Neural progenitor cell (in vitro differentiated cells): Measurements from ENCODE around the gene LZIC. TPM values are rescaled to one million over a fixed set of nuclear protein-coding genes. Genes with fewer than 3 reads are reported as not detected.
A peak's percentile ranks its signal among the peaks of the same experiment; 100 is the strongest.

ENCODE experiments used
- DNase-seq: peaks from one replicate; pipeline ENCODE4 v3.0.0-alpha.2; 2016; ENCODE audit warnings: low spot score
- H2AFZ ChIP-seq: fragments of 200-600 bp; sonication (generic); replicated peaks from 2 replicates; pipeline ENCODE4 v1.6.1; 2016; ENCODE audit warnings: antibody characterized with exemption
- H3F3A ChIP-seq: fragments of 200-600 bp; sonication (generic); 2 replicates; pipeline ENCODE4 v1.6.1; 2016; ENCODE audit warnings: antibody characterized with exemption, low read depth
- H3K27ac ChIP-seq: fragments of 200-600 bp; sonication (generic); 2 replicates; pipeline ENCODE4 v1.5.1; 2016; ENCODE audit warnings: mild to moderate bottlenecking
- H3K27me3 ChIP-seq: fragments of 200-600 bp; sonication (generic); 2 replicates; pipeline ENCODE4 v1.6.1; 2016; ENCODE audit warnings: mild to moderate bottlenecking, moderate library complexity
- H3K36me3 ChIP-seq: fragments of 200-600 bp; sonication (generic); 2 replicates; pipeline ENCODE4 v1.5.1; 2016
- H3K4me1 ChIP-seq: fragments of 200-600 bp; sonication (generic); 2 replicates; pipeline ENCODE4 v1.6.1; 2016; ENCODE audit warnings: mixed run types
- H3K4me2 ChIP-seq: fragments of 200-600 bp; sonication (generic); 2 replicates; pipeline ENCODE4 v1.6.1; 2016
- H3K4me3 ChIP-seq: fragments of 200-600 bp; sonication (generic); 2 replicates; pipeline ENCODE4 v1.5.1; 2016
- H3K79me2 ChIP-seq: fragments of 200-600 bp; sonication (generic); 2 replicates; pipeline ENCODE4 v1.6.1; 2016; ENCODE audit warnings: low read depth
- H3K9ac ChIP-seq: fragments of 200-600 bp; sonication (generic); 2 replicates; pipeline ENCODE4 v1.6.1; 2016
- H3K9me3 ChIP-seq: fragments of 200-600 bp; sonication (generic); 2 replicates; pipeline ENCODE4 v1.5.1; 2016; ENCODE audit warnings: low read depth
- H4K20me1 ChIP-seq: fragments of 200-600 bp; sonication (generic); 2 replicates; pipeline ENCODE4 v1.6.1; 2016; ENCODE audit warnings: low read depth
- H3K27ac Mint-ChIP-seq: 3 replicates; pipeline ENCODE4 v1.8.0; 2021; ENCODE audit warnings: mixed read lengths
- H3K27me3 Mint-ChIP-seq: 2 replicates; pipeline ENCODE4 v1.8.0; 2022; ENCODE audit warnings: low read depth, mild to moderate bottlenecking, inconsistent platforms, moderate library complexity, mixed read lengths; ENCODE audit not compliant: insufficient read depth
- H3K36me3 Mint-ChIP-seq: 3 replicates; pipeline ENCODE4 v1.8.0; 2021; ENCODE audit warnings: mixed read lengths
- H3K4me1 Mint-ChIP-seq: 3 replicates; pipeline ENCODE4 v1.8.0; 2021; ENCODE audit warnings: mixed read lengths
- H3K4me3 Mint-ChIP-seq: 3 replicates; pipeline ENCODE4 v1.8.0; 2021; ENCODE audit warnings: mild to moderate bottlenecking, moderate library complexity, mixed read lengths
- H3K9me3 Mint-ChIP-seq: 3 replicates; pipeline ENCODE4 v1.8.0; 2020; ENCODE audit warnings: mixed read lengths
- CTCF ChIP-seq: fragments of 200-600 bp; sonication (generic); IDR thresholded peaks from 2 replicates; pipeline ENCODE4 v1.5.1; 2017; ENCODE audit warnings: antibody characterized with exemption, mild to moderate bottlenecking
- EZH2 ChIP-seq: fragments of 200-600 bp; sonication (generic); IDR thresholded peaks from 2 replicates; pipeline ENCODE4 v1.6.1; 2017; ENCODE audit warnings: antibody characterized with exemption, mild to moderate bottlenecking, moderate library complexity
- EZH2phosphoT487 ChIP-seq: fragments of 200-600 bp; sonication (generic); IDR thresholded peaks from 2 replicates; pipeline ENCODE4 v1.6.1; 2017; ENCODE audit warnings: antibody characterized with exemption
- total RNA-seq: library from RNA; depleted of rRNA; stranded (reverse); fragments of >200 nt; gene quantifications from 2 replicates; pipeline ENCODE4 v1.2.3, GENCODE V29; 2015; ENCODE audit warnings: low replicate concordance

The LZIC gene
- total RNA-seq, 1 donor from 2014 or later: 60.6 TPM

DNA sequence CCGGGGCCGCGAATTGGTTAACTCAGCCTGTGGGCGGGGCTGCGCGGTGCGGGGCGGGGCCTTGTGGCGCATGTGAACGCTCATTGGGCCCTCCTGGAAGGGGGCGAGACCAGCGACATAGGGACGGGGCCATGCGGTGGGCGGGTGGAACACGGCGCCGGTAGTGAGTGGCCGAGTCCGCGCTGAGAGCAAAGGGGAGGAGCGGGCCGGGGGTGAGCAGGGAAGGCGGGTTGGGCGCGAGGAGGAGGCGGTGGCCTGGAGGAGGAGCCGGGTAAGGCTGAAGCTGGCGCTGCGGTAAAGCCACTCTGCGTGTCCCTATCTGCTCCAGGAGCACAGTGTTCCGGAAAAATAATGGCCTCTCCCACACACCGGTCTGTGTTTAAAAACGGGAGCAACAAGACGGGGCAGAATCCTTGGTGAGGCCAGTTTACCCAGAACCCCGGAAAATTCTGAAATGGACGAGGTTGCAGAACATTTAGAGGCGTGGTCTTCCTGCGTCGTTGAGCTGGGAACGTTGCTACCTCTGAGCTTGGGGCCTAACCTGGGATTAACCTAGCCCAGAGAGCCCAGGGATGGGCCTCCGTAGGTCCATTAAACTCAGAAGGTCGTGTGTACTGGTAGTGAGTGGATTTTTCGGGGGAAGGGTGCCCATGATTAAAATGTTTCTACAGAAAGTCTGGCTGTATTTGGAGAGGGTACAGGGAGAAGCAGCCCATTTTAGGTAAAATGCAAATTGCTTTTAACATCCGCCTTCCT is 32.6 kb downstream of the LZIC start:
- Histone ChIP-seq H4K20me1 (peaks cover 9% of the 10 kb centered on the region), H2AFZ (peak overlapping the region; percentile 53), H3K79me2 (peaks cover 40% of the 10 kb centered on the region), H3K9me3 (no peaks in the 10 kb centered on the region), H3F3A (peaks cover 21% of the 10 kb centered on the region), H3K4me2 (peak overlapping the region; percentile 70), H3K36me3 (no peaks in the 10 kb centered on the region), H3K27ac (peak overlapping the region; percentile 49), H3K27me3 (no peaks in the 10 kb centered on the region), H3K4me1 (peaks cover 14% of the 10 kb centered on the region), H3K9ac (peak overlapping the region; percentile 7), H3K4me3 (peak overlapping the region; percentile 57)
- H3K9me3 Mint-ChIP-seq: no peaks in the 10 kb centered on the region
- peaks cover 37% of the 10 kb centered on the region for H3K4me1 Mint-ChIP-seq
- DNase-seq: peak; percentile 100
- no peak for TF ChIP-seq CTCF
- H3K27ac Mint-ChIP-seq: peak overlapping the region; percentile 96
- H3K4me3 Mint-ChIP-seq: peak overlapping the region; percentile 90
- peaks cover 7% of the 10 kb centered on the region for H3K36me3 Mint-ChIP-seq
- H3K27me3 Mint-ChIP-seq: peaks cover 4% of the 10 kb centered on the region

DNA sequence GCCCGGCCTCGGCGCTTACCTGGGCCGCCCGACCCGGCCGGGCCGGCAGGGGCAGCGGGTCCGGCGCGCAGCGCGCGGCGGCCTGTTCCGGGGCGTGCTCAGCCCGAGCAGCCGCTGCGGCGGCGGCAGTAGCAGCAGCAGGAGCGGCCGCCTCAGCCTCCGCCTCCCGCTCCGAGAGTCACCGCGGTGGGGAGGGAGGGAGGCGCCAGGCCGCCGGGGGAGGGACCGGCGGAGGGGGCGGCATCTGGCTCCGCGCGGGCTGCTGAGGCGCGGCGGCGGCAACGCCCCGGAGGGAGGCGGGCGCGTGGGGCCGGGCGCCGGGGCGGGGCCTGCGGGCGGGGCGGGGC is 33.1 kb downstream of the LZIC start, which contains the start of gene CTNNBIP1:
TSS of gene CTNNBIP1 (minus strand) at position 194 of the 347 bp plus-strand sequence. CDS start 38,205 bp downstream, outside the sequence.
- Mint-ChIP-seq H3K9me3 (no peaks in the 10 kb centered on the region), H3K27me3 (peaks cover 4% of the 10 kb centered on the region), H3K4me1 (peaks cover 40% of the 10 kb centered on the region), H3K36me3 (peaks cover 7% of the 10 kb centered on the region), H3K4me3 (peak within 1 kb of the TSS; percentile 92), H3K27ac (peak within 1 kb of the TSS; percentile 96)
- peaks cover 9% of the 10 kb centered on the region for H4K20me1 ChIP-seq
- peak within 1 kb of the TSS; percentile 99 for H3K4me2 ChIP-seq
- peaks cover 21% of the 10 kb centered on the region for H3F3A ChIP-seq
- peak within 1 kb of the TSS; percentile 53 for H2AFZ ChIP-seq
- peak within 1 kb of the TSS; percentile 97 for H3K4me3 ChIP-seq
- H3K27me3 ChIP-seq: no peaks in the 10 kb centered on the region
- H3K9me3 ChIP-seq: no peaks in the 10 kb centered on the region
- peaks cover 42% of the 10 kb centered on the region for H3K79me2 ChIP-seq
- peaks cover 14% of the 10 kb centered on the region for H3K4me1 ChIP-seq
- H3K27ac ChIP-seq: peak within 1 kb of the TSS; percentile 49
- DNase-seq: no peak
- TF ChIP-seq EZH2phosphoT487: no peak
- no peaks in the 10 kb centered on the region for H3K36me3 ChIP-seq
- H3K9ac ChIP-seq: peak within 1 kb of the TSS; percentile 57

GRCh38 chr1:9909234-9910046 is 33.8 kb downstream of the LZIC start:
- H3K4me2 ChIP-seq: peak overlapping the region; percentile 99
- no peaks in the 10 kb centered on the region for H3K27me3 ChIP-seq
- H3K9ac ChIP-seq: peak overlapping the region; percentile 57
- H3K9me3 ChIP-seq: no peaks in the 10 kb centered on the region
- peaks cover 9% of the 10 kb centered on the region for H4K20me1 ChIP-seq
- H3K4me3 Mint-ChIP-seq: peak overlapping the region; percentile 92
- DNase-seq: peak; percentile 30
- peaks cover 7% of the 10 kb centered on the region for H3K36me3 Mint-ChIP-seq
- H3F3A ChIP-seq: peaks cover 19% of the 10 kb centered on the region
- peaks cover 49% of the 10 kb centered on the region for H3K79me2 ChIP-seq
- peaks cover 14% of the 10 kb centered on the region for H3K4me1 ChIP-seq
- TF ChIP-seq EZH2 (no peak), EZH2phosphoT487 (no peak), CTCF (no peak)
- H3K27ac ChIP-seq: no peak overlapping the region
- H3K36me3 ChIP-seq: no peaks in the 10 kb centered on the region
- H3K27ac Mint-ChIP-seq: peak overlapping the region; percentile 46
- peaks cover 4% of the 10 kb centered on the region for H3K27me3 Mint-ChIP-seq
- H3K9me3 Mint-ChIP-seq: no peaks in the 10 kb centered on the region
- H2AFZ ChIP-seq: no peak overlapping the region
- peak overlapping the region; percentile 97 for H3K4me3 ChIP-seq
- peaks cover 42% of the 10 kb centered on the region for H3K4me1 Mint-ChIP-seq
